Left lung (tissue), 10 donors: Measurements from ENCODE around the gene PRSS27. TPM values are rescaled to one million over a fixed set of nuclear protein-coding genes. Genes with fewer than 3 reads are reported as not detected.
A peak's percentile ranks its signal among the peaks of the same experiment; 100 is the strongest.

Experiments
- ATAC-seq: fragments of 200-7000 bp; cut with Tn5 transposase; one replicate; pipeline ENCODE4 v1.9.1; 2020; ENCODE audit warnings: moderate library complexity
- DNase-seq, 4 donors: peaks; one replicate each; pipeline ENCODE4 v3.0.0-alpha.2; 2013 to 2020
- H3K27ac ChIP-seq, 2 donors: fragments of 200-600 bp; sonication (generic) in 1 of 2; one replicate each; pipeline versions ENCODE4 v1.5.0 to v1.8.0; 2020 to 2021
- H3K27me3 ChIP-seq, 2 donors: fragments of 200-600 bp; sonication (generic) in 1 of 2; one replicate each; pipeline versions ENCODE4 v1.5.0 to v1.8.0; 2020 to 2021
- H3K36me3 ChIP-seq, 2 donors: fragments of 200-600 bp; sonication (generic) in 1 of 2; one replicate each; pipeline versions ENCODE4 v1.5.0 to v1.8.0; 2020 to 2021
- H3K4me1 ChIP-seq, 2 donors: fragments of 200-600 bp; one replicate each; pipeline ENCODE4 v1.8.0; 2021
- H3K4me3 ChIP-seq, 2 donors: fragments of 200-600 bp; sonication (generic) in 1 of 2; one replicate each; pipeline versions ENCODE4 v1.5.0 to v1.8.0; 2020 to 2021; ENCODE audit warnings: mild to moderate bottlenecking in 1 of 2
- H3K9me3 ChIP-seq, 2 donors: fragments of 200-600 bp; sonication (generic) in 1 of 2; one replicate each; pipeline versions ENCODE4 v1.5.0 to v1.8.0; 2020 to 2021
- intact Hi-C, 2 donors: fragments of 100-400 bp; cut with DNase I; formaldehyde crosslinking; loops; one replicate each; pipeline versions ENCODE4 v1.11.2 to v1.14.2; 2022
- polyA plus RNA-seq, 6 donors: library from polyadenylated mRNA; unstranded; fragments of 120-200 nt; gene quantifications; one replicate each; pipeline ENCODE4 v1.2.1, GENCODE V29; 2013; ENCODE audit not compliant: insufficient read length in 6 of 6
- total RNA-seq, 2 donors: library from RNA; stranded (reverse); fragmentation: NEBNext Ultra II Directional; extraction: Animal tissue kit (Norgen Biotek cat#: 25700); gene quantifications; one replicate each; pipeline ENCODE4 v1.2.1, GENCODE V29; 2021
- TF ChIP-seq, protein P1 (sequence below), 2 donors: fragments of 200-600 bp; sonication (generic) in 1 of 2; IDR thresholded peaks; one replicate each; pipeline versions ENCODE4 v1.5.0 to v1.8.0; 2021; ENCODE audit warnings: antibody characterized with exemption in 2 of 2
- donor health status: DM: no; HTN: yes; CAD: no.
- donor health status: DM: no; HTN: no; CAD: no.

The PRSS27 gene
- total and polyA plus RNA-seq, 8 donors = 0.45 to 3.3 (median 2.1) TPM

DNA sequence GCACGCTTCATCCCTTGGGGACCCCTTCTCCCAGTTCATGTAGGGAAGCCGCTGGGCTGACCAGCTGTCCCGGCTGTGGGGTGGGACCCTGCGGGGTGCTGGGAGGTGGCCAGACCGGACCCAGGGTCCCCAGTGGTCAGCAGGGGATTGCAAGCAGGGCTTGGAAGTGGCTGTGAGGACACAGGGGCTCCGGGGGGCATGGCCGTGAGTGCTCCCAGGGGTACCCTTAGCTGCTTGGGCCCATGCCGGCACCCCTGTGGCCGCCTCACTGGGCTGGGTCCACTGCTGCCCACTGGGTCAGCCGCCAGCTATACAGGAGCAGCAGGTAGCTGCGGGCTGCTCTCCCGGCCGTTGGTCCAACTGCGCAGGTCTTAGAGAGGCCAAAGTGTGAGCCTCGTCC, 18.8 kb downstream of the PRSS27 start:
- no peak for ATAC-seq
- Histone ChIP-seq H3K9me3 (no peaks in the 10 kb centered on the region), H3K36me3 (peaks cover 0 to 98% of the 10 kb centered on the region in 2 donors), H3K4me1 (no peaks in the 10 kb centered on the region), H3K27me3 (no peaks in the 10 kb centered on the region), H3K4me3 (no peak overlapping the region), H3K27ac (no peak overlapping the region)
- TF ChIP-seq, protein P1, sequence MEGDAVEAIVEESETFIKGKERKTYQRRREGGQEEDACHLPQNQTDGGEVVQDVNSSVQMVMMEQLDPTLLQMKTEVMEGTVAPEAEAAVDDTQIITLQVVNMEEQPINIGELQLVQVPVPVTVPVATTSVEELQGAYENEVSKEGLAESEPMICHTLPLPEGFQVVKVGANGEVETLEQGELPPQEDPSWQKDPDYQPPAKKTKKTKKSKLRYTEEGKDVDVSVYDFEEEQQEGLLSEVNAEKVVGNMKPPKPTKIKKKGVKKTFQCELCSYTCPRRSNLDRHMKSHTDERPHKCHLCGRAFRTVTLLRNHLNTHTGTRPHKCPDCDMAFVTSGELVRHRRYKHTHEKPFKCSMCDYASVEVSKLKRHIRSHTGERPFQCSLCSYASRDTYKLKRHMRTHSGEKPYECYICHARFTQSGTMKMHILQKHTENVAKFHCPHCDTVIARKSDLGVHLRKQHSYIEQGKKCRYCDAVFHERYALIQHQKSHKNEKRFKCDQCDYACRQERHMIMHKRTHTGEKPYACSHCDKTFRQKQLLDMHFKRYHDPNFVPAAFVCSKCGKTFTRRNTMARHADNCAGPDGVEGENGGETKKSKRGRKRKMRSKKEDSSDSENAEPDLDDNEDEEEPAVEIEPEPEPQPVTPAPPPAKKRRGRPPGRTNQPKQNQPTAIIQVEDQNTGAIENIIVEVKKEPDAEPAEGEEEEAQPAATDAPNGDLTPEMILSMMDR (IDR thresholded peaks at IDR 0.05) = no peak
- DNase-seq = peak in 1 of 4 donors; percentile 68
- intact Hi-C loops = no loop called here

DNA sequence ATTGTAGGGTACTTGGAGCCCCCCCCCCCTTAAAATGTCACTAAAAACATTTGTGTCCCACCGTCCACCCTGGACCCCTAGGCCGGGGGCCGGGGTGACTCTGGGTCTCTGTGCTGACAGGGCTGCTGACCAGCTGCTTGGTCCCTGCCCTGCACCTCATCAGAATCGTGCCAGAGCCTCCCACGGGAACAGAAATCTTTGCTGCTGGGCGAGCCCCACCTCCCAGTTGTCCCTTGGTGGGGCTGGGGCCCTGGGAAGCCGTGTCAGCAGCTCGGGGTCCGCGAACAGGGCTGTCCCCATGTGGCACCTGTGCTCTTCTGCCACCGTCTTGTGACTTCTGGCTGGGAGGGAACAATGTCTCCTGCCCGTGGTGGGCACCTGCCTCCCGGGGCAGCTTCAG, 19.2 kb downstream of the PRSS27 start:
- Histone ChIP-seq H3K27ac (no peak overlapping the region), H3K36me3 (peaks cover 0 to 93% of the 10 kb centered on the region in 2 donors), H3K4me1 (no peaks in the 10 kb centered on the region), H3K9me3 (no peaks in the 10 kb centered on the region), H3K27me3 (no peaks in the 10 kb centered on the region), H3K4me3 (no peak overlapping the region)
- TF ChIP-seq, protein P1 (IDR thresholded peaks at IDR 0.05) = no peak
- DNase-seq (peak in 1 of 4 donors; percentile 54), ATAC-seq (no peak)
- intact Hi-C loops = no loop called here

DNA sequence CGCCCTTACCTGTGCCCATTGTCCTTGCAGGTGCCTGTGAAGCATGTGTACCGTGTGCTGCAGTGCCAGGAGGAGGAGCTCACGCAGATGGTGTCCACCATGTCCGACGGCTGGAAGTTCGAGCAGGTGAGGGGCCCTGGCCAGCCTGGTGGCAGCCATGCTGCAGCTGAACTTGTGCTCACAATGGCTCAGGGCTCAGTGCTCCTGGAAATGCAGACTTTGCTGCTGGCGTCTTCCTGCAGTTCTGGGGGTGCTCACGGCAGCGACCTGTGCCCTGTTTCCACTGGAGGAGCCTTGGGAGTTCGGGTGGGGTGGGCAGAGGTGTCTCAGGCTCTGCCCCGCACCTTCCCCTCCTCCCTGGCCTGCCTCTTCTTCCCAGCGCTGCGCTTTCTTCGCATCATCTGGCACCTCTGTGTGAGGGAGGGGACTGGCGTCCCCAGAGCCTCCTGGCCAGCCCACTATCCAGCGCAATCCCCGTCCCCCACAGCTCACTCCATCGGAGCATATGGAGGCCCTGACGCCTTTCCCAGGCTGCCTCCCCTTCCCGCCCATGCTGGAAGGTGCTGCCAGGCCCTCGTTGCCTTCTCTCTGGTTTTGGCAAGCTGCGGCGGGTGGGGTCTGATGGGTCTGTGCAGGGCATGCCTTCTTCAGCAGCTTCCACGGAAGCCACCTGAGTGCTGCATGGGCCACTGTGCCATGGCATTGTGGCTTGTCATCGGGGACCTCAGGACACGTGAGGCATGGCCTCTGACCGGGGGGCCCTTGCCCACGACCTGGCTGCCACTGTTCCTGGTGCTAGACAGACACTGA, 20.0 kb downstream of the PRSS27 start:
- no peaks in the 10 kb centered on the region for H3K9me3 ChIP-seq
- TF ChIP-seq, protein P1 (IDR thresholded peaks at IDR 0.05) = no peak
- peaks cover 0 to 85% of the 10 kb centered on the region in 2 donors for H3K36me3 ChIP-seq
- DNase-seq = peak in 1 of 4 donors; percentile 55
- H3K27ac ChIP-seq = no peak overlapping the region
- no peak for ATAC-seq
- no peak overlapping the region for H3K4me3 ChIP-seq
- intact Hi-C loops = no loop called here
- H3K4me1 ChIP-seq = no peaks in the 10 kb centered on the region
- H3K27me3 ChIP-seq = no peaks in the 10 kb centered on the region

DNA sequence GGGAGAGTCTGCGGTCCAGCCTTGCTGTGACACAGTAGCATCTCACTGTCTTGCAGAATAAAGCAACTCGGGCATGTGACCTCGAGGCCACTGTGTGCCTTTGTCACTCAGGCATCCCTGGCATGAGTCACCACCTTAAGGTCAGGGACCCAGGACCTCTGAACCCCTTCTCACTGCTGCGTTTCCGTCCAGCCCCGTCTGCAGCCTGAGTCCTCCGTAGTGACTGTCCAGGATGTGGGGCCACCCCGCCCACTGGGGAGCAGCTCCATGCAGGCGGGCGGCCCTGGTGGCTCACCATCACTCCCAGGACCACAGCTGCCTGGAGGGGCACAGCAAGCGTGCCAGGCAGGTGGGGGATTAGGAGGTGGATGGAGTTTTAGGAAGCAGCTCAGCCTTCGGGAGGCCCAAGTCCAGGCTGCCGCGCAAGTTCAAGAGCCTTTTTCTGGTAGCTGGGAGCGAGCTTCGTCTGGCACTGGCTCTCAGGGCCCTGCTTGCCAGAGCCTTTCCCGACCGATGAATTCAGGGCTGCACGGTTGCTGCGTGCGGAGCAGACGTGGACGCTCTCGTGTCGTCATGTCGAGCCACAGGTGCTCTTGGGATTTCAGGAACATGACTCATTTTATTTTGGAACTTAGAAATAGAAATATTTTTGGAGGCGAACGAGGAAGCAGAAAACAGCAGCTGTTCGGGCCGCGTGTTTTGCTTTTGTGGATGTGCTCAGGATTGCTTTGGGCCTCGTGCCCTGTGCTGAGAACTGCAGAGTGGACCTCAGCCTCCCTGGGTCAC, 20.9 kb downstream of the PRSS27 start:
- ATAC-seq = no peak
- Histone ChIP-seq H3K4me1 (no peaks in the 10 kb centered on the region), H3K4me3 (no peak overlapping the region), H3K36me3 (peaks cover 0 to 77% of the 10 kb centered on the region in 2 donors), H3K27ac (no peak overlapping the region), H3K27me3 (no peaks in the 10 kb centered on the region), H3K9me3 (no peaks in the 10 kb centered on the region)
- peak in 1 of 4 donors; percentile 63 for DNase-seq
- TF ChIP-seq, protein P1 (IDR thresholded peaks at IDR 0.05) = no peak
- intact Hi-C loops = no loop called here
